Stimulated activated CD4-positive, alpha-beta T cell treated with anti-CD3 and anti-CD28 coated beads, Interleukin-15, amount 100 ng/mL, for 24 hours (primary cell): ENCODE results near the gene SLC49A4.

Source experiments
- DNase-seq: peaks from one replicate; pipeline ENCODE4 v3.0.0-alpha.2; 2020

The SLC49A4 gene

GRCh38 chr3:122859021-122859805, 64.3 kb downstream of the SLC49A4 start:
- DNase-seq: no peak

GRCh38 chr3:122862381-122862780, 67.5 kb downstream of the SLC49A4 start:
- no peak for DNase-seq

GRCh38 chr3:122864498-122864897, 69.6 kb downstream of the SLC49A4 start:
- DNase-seq: no peak

GRCh38 chr3:122868322-122868721, 73.5 kb downstream of the SLC49A4 start:
- no peak for DNase-seq

- DNase-seq: no peak
These were observed 79.1 kb downstream of the SLC49A4 start for GRCh38 chr3:122873741-122874515.

GRCh38 chr3:122875547-122876127, 80.8 kb downstream of the SLC49A4 start:
- DNase-seq: no peak

GRCh38 chr3:122880173-122880572, 85.3 kb downstream of the SLC49A4 start:
- no peak for DNase-seq

GRCh38 chr3:122880624-122881023, 85.8 kb downstream of the SLC49A4 start:
- no peak for DNase-seq

GRCh38 chr3:122882361-122882947, 87.6 kb downstream of the SLC49A4 start:
- no peak for DNase-seq

- DNase-seq: no peak
These were observed 91.4 kb downstream of the SLC49A4 start for GRCh38 chr3:122886251-122886650.

- no peak for DNase-seq
These were observed 92.1 kb downstream of the SLC49A4 start for GRCh38 chr3:122886946-122887345.

GRCh38 chr3:122890077-122890719, 95.3 kb downstream of the SLC49A4 start:
- peak; percentile 13 for DNase-seq

- no peak for DNase-seq
These were observed 95.9 kb downstream of the SLC49A4 start for GRCh38 chr3:122890720-122891220.

GRCh38 chr3:122892118-122892960, 97.5 kb downstream of the SLC49A4 start:
- no peak for DNase-seq

GRCh38 chr3:122893282-122893681, 98.4 kb downstream of the SLC49A4 start:
- DNase-seq: no peak

GRCh38 chr3:122893754-122894668, 99.1 kb downstream of the SLC49A4 start:
- no peak for DNase-seq

- DNase-seq: no peak
These were observed 103.4 kb downstream of the SLC49A4 start for GRCh38 chr3:122898298-122898697.

GRCh38 chr3:122902326-122902725, 107.5 kb downstream of the SLC49A4 start:
- no peak for DNase-seq

GRCh38 chr3:122903171-122903570, 108.3 kb downstream of the SLC49A4 start:
- no peak for DNase-seq

- no peak for DNase-seq
These were observed 112.6 kb downstream of the SLC49A4 start for GRCh38 chr3:122907471-122907870.

GRCh38 chr3:122908251-122908650, 113.4 kb downstream of the SLC49A4 start:
- no peak for DNase-seq
